Measurements from ENCODE around the gene B4GALT7.
"Not testable (repeated sequence)": the region's sequence is repeated elsewhere in the genome, so short reads cannot be mapped to it uniquely, and the experiment has no call there.

DNA sequence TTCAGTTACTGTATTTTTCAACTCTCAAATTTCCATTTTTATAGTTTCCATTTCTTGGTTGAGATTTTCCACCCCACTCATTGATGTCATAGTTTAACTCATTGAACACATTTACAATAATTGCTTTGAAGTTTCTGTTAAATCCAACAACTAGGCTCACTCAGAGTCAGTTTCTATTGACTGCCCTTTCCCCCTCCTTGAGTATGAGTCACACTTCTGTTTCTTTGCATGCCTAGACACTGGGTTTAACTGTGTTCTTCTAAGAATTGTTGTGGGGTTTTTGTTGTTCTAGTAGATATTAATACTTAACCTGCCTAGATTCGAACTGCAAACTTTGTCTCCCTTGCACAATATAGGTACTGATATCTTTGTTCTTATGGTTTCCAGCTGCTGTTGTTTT, 45.5 kb downstream of the B4GALT7 start:
- TF ChIP-seq, protein P1, sequence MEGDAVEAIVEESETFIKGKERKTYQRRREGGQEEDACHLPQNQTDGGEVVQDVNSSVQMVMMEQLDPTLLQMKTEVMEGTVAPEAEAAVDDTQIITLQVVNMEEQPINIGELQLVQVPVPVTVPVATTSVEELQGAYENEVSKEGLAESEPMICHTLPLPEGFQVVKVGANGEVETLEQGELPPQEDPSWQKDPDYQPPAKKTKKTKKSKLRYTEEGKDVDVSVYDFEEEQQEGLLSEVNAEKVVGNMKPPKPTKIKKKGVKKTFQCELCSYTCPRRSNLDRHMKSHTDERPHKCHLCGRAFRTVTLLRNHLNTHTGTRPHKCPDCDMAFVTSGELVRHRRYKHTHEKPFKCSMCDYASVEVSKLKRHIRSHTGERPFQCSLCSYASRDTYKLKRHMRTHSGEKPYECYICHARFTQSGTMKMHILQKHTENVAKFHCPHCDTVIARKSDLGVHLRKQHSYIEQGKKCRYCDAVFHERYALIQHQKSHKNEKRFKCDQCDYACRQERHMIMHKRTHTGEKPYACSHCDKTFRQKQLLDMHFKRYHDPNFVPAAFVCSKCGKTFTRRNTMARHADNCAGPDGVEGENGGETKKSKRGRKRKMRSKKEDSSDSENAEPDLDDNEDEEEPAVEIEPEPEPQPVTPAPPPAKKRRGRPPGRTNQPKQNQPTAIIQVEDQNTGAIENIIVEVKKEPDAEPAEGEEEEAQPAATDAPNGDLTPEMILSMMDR (conservative IDR thresholded peaks at IDR 0.05; ENCODE audit: low read length) = not testable (repeated sequence)
- TF ChIP-seq EZH2phosphoT487 (IDR thresholded peaks at IDR 0.05; ENCODE audit: borderline replicate concordance) = not testable (repeated sequence)

Data from Loucy (cell line).